Activated naive CD8-positive, alpha-beta T cell (primary cell): Measurements from ENCODE around the gene B4GAT1.
A peak's percentile ranks its signal among the peaks of the same experiment; 100 is the strongest.
"Not testable (repeated sequence)": the region's sequence is repeated elsewhere in the genome, so short reads cannot be mapped to it uniquely, and the experiment has no call there.

Experiments
- H3K27ac Mint-ChIP-seq: one replicate; pipeline ENCODE4 v1.8.0; 2021; ENCODE audit warnings: mixed read lengths
- H3K27me3 Mint-ChIP-seq: one replicate; pipeline ENCODE4 v1.8.0; 2021; ENCODE audit warnings: mixed read lengths
- H3K36me3 Mint-ChIP-seq: one replicate; pipeline ENCODE4 v1.8.0; 2021; ENCODE audit warnings: mixed read lengths
- H3K4me1 Mint-ChIP-seq: one replicate; pipeline ENCODE4 v1.8.0; 2021; ENCODE audit warnings: low read depth, mixed read lengths
- H3K4me3 Mint-ChIP-seq: one replicate; pipeline ENCODE4 v1.8.0; 2021; ENCODE audit warnings: mild to moderate bottlenecking, mixed read lengths
- H3K9me3 Mint-ChIP-seq: one replicate; pipeline ENCODE4 v1.8.0; 2021; ENCODE audit warnings: low read depth, mixed read lengths

The B4GAT1 gene

DNA sequence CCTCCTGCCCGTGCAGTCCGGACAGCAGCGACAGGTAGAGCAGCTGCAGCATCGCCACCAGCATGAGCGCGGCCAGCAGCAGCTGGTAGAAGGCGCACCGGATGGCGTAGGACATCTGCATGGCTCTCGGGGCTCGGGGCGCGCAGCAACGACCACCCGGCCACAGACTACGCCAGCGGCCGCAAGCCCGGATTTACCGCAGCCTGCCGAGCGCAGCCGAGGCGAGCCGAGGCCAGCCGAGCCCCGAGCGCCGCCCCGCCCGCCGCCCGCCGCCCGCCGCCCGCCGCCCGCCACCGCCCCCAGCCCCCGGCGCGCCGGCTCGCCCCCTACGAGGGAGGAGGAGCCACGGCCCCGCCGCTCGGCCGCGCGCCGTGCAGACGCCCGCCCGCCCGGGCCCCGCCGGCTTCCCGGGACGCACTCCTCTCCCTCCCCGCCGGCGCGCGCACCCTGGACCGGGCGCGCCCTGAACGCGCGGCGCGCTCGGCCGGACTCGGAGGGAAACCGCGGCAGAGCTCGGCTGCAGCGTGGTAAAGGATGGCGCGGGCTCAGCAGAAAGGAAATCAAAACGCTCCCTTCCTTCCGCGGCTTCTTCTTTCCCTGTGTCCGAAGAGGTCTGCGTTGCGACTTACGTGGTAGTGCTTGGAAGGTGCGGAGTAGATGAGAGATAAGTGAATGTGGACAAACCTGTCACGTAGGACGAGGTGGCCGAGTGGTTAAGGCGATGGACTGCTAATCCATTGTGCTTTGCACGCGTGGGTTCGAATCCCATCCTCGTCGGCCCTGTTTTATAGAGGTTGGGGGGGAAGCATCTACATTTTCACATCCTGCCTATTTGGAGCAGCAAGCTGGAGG is at the start of gene B4GAT1:
Gene B4GAT1 (minus strand): TSS at position 205 of the 852 bp plus-strand sequence. CDS start 84 bp downstream, at position 121.
- Mint-ChIP-seq H3K4me3 (peak within 1 kb of the TSS; percentile 93), H3K27me3 (no peaks in the 10 kb centered on the region), H3K4me1 (peaks cover 47% of the 10 kb centered on the region), H3K9me3 (no peaks in the 10 kb centered on the region), H3K36me3 (no peaks in the 10 kb centered on the region), H3K27ac (peak within 1 kb of the TSS; percentile 99)

- H3K4me1 Mint-ChIP-seq = peaks cover 1% of the 10 kb centered on the region
- H3K36me3 Mint-ChIP-seq = no peaks in the 10 kb centered on the region
- H3K9me3 Mint-ChIP-seq = no peaks in the 10 kb centered on the region
- H3K27ac Mint-ChIP-seq = no peak overlapping the region
- H3K4me3 Mint-ChIP-seq = no peak overlapping the region
- peaks cover 4% of the 10 kb centered on the region for H3K27me3 Mint-ChIP-seq
Observed at GRCh38 chr11:66393954-66394353, 46.5 kb upstream of the B4GAT1 start.

DNA sequence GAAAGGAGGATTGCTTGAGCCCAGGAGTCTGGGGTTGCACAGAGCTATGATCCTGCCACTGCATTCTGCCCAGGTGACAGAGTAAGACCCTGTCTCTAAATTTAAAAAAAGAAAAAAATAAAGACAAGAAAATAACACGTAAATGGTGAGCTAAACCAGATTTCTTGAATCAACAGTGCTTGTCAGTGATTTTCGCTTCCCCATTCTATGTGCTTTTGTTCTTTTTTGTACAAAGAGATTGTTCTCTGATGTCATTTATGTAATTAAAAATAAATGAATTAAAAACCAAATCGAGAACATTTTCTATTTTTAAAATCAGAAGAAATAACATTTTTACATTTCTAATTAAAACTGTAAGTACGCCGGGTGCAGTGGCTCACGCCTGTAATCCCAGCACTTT is 43.9 kb upstream of the B4GAT1 start:
- Mint-ChIP-seq H3K4me1 (peaks cover 5% of the 10 kb centered on the region), H3K27me3 (peaks cover 4% of the 10 kb centered on the region), H3K36me3 (no peaks in the 10 kb centered on the region), H3K27ac (no peak overlapping the region), H3K9me3 (no peaks in the 10 kb centered on the region), H3K4me3 (no peak overlapping the region)

GRCh38 chr11:66388780-66389386 is 41.5 kb upstream of the B4GAT1 start:
- peaks cover 8% of the 10 kb centered on the region for H3K4me1 Mint-ChIP-seq
- H3K27ac Mint-ChIP-seq = no peak overlapping the region
- H3K9me3 Mint-ChIP-seq = no peaks in the 10 kb centered on the region
- peaks cover 2% of the 10 kb centered on the region for H3K27me3 Mint-ChIP-seq
- H3K36me3 Mint-ChIP-seq = no peaks in the 10 kb centered on the region
- H3K4me3 Mint-ChIP-seq = no peak overlapping the region

DNA sequence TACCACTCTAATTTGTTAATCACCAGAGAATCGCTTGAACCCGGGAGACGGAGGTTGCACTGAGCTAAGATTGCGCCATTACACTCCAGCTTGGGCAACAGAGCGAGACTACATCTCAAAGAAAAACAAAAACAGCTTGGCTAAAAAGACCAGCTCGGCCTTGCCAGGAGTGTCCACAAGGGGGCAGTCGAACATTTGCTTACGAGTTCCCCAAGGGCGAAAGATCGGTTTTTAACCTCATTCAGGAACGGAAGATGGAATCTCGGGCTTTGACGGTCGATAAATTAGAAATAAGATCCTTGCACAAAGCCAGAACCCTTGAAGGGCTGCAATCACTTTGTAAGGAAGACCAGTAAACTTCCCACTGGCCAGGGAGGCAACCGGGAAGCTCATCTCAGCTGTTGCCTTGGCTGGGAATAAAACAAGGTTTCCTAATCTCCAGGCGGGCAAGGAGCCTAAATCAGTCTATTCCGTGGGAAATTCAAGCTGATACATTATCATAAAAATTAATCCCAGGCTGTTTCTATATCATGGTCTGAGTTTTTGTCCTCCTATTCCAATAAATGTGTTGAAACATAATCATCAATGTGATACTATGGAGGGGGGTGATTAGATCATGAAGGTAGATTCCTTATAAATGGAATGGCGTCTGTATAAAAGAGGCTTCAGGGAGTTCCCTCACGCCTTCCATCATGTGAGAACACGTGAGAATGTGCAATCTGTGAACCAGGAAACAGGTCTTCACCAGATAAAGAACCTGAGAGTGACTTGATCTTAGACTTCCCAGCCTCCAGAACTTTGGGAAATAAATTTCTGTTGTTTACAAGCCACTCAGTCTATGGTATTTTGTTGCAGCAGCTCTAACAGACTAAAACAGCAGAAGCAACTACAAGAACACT is 39.0 kb upstream of the B4GAT1 start:
- Mint-ChIP-seq H3K36me3 (no peaks in the 10 kb centered on the region), H3K27me3 (peaks cover 2% of the 10 kb centered on the region), H3K9me3 (no peaks in the 10 kb centered on the region), H3K27ac (no peak overlapping the region), H3K4me1 (peaks cover 7% of the 10 kb centered on the region), H3K4me3 (peak overlapping the region; percentile 49)

DNA sequence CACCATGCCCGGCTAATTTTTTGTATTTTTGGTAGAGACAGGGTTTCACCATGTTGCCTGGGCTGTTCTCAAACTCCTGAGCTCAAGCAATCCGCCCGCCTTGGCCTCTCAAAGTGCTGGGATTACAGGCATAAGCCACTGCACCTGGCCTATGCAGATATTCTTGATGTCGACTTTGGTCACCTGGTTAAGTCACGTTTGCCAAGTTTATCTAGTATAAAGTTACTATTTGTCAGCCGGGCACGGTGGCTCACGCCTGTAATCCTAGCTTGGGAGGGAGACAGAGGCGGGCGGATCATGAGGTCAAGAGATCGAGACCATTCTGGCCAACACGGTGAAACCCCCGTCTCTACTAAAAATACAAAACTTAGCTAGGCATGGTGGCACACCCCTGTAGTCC is 36.9 kb upstream of the B4GAT1 start:
- not testable (repeated sequence) for H3K36me3 Mint-ChIP-seq, H3K27ac Mint-ChIP-seq, H3K4me3 Mint-ChIP-seq, H3K9me3 Mint-ChIP-seq, H3K27me3 Mint-ChIP-seq, H3K4me1 Mint-ChIP-seq

GRCh38 chr11:66380264-66380663 is 32.8 kb upstream of the B4GAT1 start:
- H3K27me3 Mint-ChIP-seq, H3K4me1 Mint-ChIP-seq, H3K36me3 Mint-ChIP-seq, H3K4me3 Mint-ChIP-seq, H3K9me3 Mint-ChIP-seq, H3K27ac Mint-ChIP-seq: not testable (repeated sequence)

DNA sequence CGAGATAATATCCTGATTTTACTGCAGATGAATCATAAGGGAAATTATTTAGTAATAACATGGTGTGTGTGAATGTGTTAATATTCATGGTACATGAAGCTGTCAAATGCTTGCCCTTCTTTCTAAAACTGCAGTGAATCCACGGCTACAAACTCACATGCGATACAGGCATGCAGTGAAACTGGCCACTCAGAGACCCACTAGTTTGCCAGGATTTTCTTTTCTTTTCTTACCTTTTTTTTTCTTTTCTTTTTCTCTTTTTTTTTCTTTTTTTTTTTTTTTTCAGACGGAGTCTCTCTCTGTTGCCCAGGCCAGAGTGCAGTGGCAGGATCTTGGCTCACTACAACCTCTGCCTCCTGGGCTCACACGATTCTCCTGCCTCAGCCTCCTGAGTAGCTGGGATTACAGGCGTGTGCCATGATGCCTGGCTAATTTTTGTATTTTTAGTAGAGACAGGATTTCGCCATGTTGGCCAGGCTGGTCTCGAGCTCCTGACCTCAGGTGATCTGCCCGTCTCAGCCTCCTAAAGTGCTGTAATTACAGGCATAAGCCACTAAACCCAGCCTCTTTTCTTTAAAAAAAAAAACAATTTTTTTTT is 26.4 kb upstream of the B4GAT1 start:
- Mint-ChIP-seq H3K4me1 (peaks cover 11% of the 10 kb centered on the region), H3K4me3 (peak overlapping the region; percentile 38)
- not testable (repeated sequence) for H3K9me3 Mint-ChIP-seq, H3K36me3 Mint-ChIP-seq, H3K27me3 Mint-ChIP-seq, H3K27ac Mint-ChIP-seq

- H3K9me3 Mint-ChIP-seq = no peaks in the 10 kb centered on the region
- peak overlapping the region; percentile 38 for H3K4me3 Mint-ChIP-seq
- peaks cover 2% of the 10 kb centered on the region for H3K27me3 Mint-ChIP-seq
- no peak overlapping the region for H3K27ac Mint-ChIP-seq
- no peaks in the 10 kb centered on the region for H3K36me3 Mint-ChIP-seq
- peaks cover 11% of the 10 kb centered on the region for H3K4me1 Mint-ChIP-seq
Observed at GRCh38 chr11:66373265-66373664, 25.8 kb upstream of the B4GAT1 start.

GRCh38 chr11:66371627-66372415 is 24.4 kb upstream of the B4GAT1 start, which contains the start of gene SLC29A2:
Gene SLC29A2, minus strand, starts transcription at chr11:66371760. Its CDS starts 169 bp downstream, at chr11:66371591.
- H3K27me3 Mint-ChIP-seq = no peaks in the 10 kb centered on the region
- H3K4me1 Mint-ChIP-seq = peaks cover 11% of the 10 kb centered on the region
- H3K27ac Mint-ChIP-seq = peak within 1 kb of the TSS; percentile 84
- peak within 1 kb of the TSS; percentile 90 for H3K4me3 Mint-ChIP-seq
- no peaks in the 10 kb centered on the region for H3K36me3 Mint-ChIP-seq
- H3K9me3 Mint-ChIP-seq = no peaks in the 10 kb centered on the region

GRCh38 chr11:66369073-66369894 is 21.9 kb upstream of the B4GAT1 start:
- Mint-ChIP-seq H3K27ac (no peak overlapping the region), H3K9me3 (no peaks in the 10 kb centered on the region), H3K4me1 (peaks cover 11% of the 10 kb centered on the region), H3K36me3 (no peaks in the 10 kb centered on the region), H3K4me3 (peak overlapping the region; percentile 84), H3K27me3 (no peaks in the 10 kb centered on the region)

- Mint-ChIP-seq H3K9me3 (no peaks in the 10 kb centered on the region), H3K4me3 (no peak overlapping the region), H3K27ac (no peak overlapping the region), H3K36me3 (no peaks in the 10 kb centered on the region), H3K27me3 (no peaks in the 10 kb centered on the region), H3K4me1 (peaks cover 11% of the 10 kb centered on the region)
Observed at GRCh38 chr11:66368484-66368883, 21.1 kb upstream of the B4GAT1 start.

DNA sequence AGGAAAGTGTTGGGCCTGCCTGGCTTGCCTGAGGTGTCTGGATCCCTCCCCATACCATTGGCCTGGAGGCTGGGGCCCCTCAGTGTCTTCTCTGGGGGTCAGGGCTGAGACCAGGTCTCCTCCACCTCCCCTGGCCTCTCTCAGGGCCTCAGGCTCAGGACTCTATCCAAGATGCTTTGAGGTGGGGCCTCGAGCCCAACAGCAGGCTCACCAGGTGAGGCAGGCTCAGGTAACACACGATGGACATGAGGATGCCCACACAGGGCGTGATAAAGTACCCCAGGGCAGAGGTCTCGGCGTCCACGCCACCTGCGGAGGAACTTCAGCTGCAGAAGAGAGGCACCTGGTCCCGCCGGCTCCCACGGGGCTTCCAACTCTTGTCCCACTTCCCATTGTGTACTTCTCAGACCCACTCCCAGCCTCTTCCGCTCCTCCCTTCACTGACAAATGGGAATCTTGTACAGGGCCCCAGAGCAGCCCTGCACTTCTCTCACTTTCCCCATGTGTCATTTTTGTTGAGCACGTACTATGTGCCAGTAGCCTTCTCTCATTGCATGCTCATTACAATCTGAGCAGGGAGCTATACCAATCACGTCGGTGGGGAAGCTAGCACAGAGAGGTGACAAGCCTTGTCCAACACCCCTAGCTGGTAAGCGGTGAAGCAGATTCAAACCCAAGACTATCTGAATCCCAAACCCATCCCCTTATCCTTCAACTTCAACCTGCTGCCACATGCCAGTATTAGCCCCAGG is 20.3 kb upstream of the B4GAT1 start:
- H3K27me3 Mint-ChIP-seq = no peaks in the 10 kb centered on the region
- H3K36me3 Mint-ChIP-seq = no peaks in the 10 kb centered on the region
- peaks cover 11% of the 10 kb centered on the region for H3K4me1 Mint-ChIP-seq
- H3K27ac Mint-ChIP-seq = no peak overlapping the region
- no peaks in the 10 kb centered on the region for H3K9me3 Mint-ChIP-seq
- no peak overlapping the region for H3K4me3 Mint-ChIP-seq
